ENCODE measurements around the gene ITK. TPM values are rescaled to one million over a fixed set of nuclear protein-coding genes. Genes with fewer than 3 reads are reported as not detected.

Gene ITK
- total RNA-seq (14.0 TPM), polyA plus RNA-seq (ENCODE audit: insufficient read depth, low read depth, low replicate concordance) (0.11 TPM)
- long read RNA-seq, donor 1: 0 reads
- long read RNA-seq, donor 2: 0 reads
- long read RNA-seq, donor 3: 0 reads
- long read RNA-seq, donor 4: 0 reads
- long read RNA-seq, donor 5: 0 reads
- long read RNA-seq, donor 6: 0 reads
- long read RNA-seq, donor 7, full-length matches to known transcripts: 1 of 6 reads
- long read RNA-seq, donor 7, partial matches to known transcripts: 1 of 6 reads
- long read RNA-seq, donor 7, other reads (novel, unspliced or antisense): 4 of 6 reads
- long read RNA-seq, donor 8: 0 reads
- long read RNA-seq, donor 9: 0 reads
- long read RNA-seq, donor 10: 0 reads

DNA sequence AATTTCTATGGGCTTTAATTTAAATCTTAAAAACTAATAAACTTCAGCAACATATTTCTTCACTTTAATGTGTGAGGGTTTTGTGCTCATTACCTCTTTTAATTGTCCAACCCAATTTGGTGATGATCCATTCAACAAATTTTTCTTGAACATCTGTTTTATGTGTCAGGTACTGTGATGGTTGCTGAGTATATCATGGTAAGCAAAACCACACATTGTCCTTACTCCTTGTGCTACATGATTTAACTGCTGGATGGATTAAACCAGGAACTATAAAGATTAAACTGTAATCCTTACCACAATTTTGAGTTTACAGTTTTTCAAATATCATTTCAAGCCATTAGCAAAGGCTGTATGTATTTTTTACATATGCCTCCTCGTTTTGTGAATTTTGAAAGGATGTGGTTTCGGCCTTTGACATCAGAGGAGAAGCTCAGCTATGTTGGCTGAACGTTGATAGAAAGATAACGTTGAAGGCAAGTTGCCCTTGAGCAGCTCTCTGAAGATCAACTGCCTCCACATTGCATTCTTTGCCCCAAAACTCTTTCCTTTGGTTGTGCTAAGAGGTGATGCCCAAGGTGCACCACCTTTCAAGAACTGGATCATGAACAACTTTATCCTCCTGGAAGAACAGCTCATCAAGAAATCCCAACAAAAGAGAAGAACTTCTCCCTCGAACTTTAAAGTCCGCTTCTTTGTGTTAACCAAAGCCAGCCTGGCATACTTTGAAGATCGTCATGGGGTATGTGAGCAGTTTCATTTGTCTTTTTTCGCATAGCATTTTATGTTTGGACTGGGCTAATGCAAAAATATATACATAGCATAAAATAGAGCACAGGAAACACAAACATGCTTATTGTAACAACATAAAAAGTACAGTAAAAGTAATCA is at the start of gene ITK:
Gene ITK (plus strand): TSS at position 467 of the 891 bp plus-strand sequence. CDS start 138 bp downstream, at position 605.
- H3K27ac ChIP-seq (ENCODE audit: low read depth in 2 of 2, low read length in 2 of 2): no peak within 1 kb of the TSS
- H3K27me3 ChIP-seq (ENCODE audit: control insufficient read depth, insufficient read depth, low read length): no peaks in the 10 kb centered on the region
- H3K36me3 ChIP-seq (ENCODE audit: control insufficient read depth in 2 of 3, insufficient read depth in 3 of 3, low read length in 3 of 3): no peaks in the 10 kb centered on the region
- TF ChIP-seq, protein P1, sequence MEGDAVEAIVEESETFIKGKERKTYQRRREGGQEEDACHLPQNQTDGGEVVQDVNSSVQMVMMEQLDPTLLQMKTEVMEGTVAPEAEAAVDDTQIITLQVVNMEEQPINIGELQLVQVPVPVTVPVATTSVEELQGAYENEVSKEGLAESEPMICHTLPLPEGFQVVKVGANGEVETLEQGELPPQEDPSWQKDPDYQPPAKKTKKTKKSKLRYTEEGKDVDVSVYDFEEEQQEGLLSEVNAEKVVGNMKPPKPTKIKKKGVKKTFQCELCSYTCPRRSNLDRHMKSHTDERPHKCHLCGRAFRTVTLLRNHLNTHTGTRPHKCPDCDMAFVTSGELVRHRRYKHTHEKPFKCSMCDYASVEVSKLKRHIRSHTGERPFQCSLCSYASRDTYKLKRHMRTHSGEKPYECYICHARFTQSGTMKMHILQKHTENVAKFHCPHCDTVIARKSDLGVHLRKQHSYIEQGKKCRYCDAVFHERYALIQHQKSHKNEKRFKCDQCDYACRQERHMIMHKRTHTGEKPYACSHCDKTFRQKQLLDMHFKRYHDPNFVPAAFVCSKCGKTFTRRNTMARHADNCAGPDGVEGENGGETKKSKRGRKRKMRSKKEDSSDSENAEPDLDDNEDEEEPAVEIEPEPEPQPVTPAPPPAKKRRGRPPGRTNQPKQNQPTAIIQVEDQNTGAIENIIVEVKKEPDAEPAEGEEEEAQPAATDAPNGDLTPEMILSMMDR (IDR thresholded peaks at IDR 0.05; ENCODE audit: borderline replicate concordance, extremely low read depth, insufficient read depth): no peak
- intact Hi-C loops (cut with DNase I): no loop called here
- no peaks in the 10 kb centered on the region for H3K4me1 ChIP-seq (ENCODE audit: control insufficient read depth in 2 of 3, insufficient read depth in 2 of 3, low read depth in 1 of 3, low read length in 3 of 3)
- FAIRE-seq (no peak), DNase-seq (no peak)
- H3K9me3 ChIP-seq (ENCODE audit: control insufficient read depth in 2 of 3, insufficient read depth in 1 of 3, low read length in 3 of 3): no peaks in the 10 kb centered on the region
- H3K4me3 ChIP-seq (ENCODE audit: low read length in 3 of 3): no peak within 1 kb of the TSS
- H3K9ac ChIP-seq (ENCODE audit: low read length in 3 of 3): no peak within 1 kb of the TSS

DNA sequence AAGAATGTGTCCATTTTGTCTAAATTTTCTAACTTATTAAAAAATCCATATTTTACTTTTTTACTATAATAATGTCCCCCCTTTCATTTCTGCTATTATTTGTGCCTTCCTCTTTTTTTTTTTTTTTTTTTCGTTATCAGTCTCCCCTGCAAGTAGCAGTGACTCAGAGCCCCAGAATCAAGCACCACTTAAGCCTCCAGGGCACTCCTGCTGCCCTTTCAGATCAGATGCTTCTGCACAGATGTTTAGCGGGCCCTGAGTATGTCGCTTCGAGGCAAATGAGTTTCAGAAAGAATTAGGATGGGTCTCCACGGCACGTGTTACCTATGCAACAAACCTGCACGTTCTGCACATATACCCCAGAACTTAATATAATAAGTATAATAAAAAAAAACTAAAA is 49.7 kb upstream of the ITK start:
- Histone ChIP-seq H3K27ac (ENCODE audit: low read depth in 2 of 2, low read length in 2 of 2) (no peak overlapping the region), H3K9ac (ENCODE audit: low read length in 3 of 3) (no peak overlapping the region), H3K9me3 (ENCODE audit: control insufficient read depth in 2 of 3, insufficient read depth in 1 of 3, low read length in 3 of 3) (no peaks in the 10 kb centered on the region), H3K4me1 (ENCODE audit: control insufficient read depth in 2 of 3, insufficient read depth in 2 of 3, low read depth in 1 of 3, low read length in 3 of 3) (peaks cover 0 to 3% (median 0%) of the 10 kb centered on the region in 3 donors), H3K36me3 (ENCODE audit: control insufficient read depth in 2 of 3, insufficient read depth in 3 of 3, low read length in 3 of 3) (no peaks in the 10 kb centered on the region), H3K4me3 (ENCODE audit: low read length in 3 of 3) (no peak overlapping the region), H3K27me3 (ENCODE audit: control insufficient read depth, insufficient read depth, low read length) (no peaks in the 10 kb centered on the region)
- DNase-seq: no peak
- FAIRE-seq: no peak
- TF ChIP-seq, protein P1 (IDR thresholded peaks at IDR 0.05; ENCODE audit: borderline replicate concordance, extremely low read depth, insufficient read depth): no peak
- intact Hi-C loops (cut with DNase I): no loop called here

DNA sequence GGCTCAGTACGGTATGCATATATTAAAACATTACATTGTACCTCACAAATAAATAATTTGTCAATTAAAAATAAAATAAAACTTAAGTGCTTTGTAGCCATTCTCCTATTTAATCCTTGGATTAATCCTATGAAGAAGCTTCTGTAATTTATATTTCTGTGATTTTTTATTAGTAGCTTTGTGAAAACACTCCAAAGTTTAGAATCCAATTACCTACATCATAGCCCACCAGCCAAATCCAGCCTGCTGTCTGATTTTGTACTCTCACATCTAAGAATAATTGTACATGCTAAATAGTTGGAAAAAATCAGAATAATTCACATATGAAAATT is 48.4 kb upstream of the ITK start:
- Histone ChIP-seq H3K4me1 (ENCODE audit: control insufficient read depth in 2 of 3, insufficient read depth in 2 of 3, low read depth in 1 of 3, low read length in 3 of 3) (peaks cover 0 to 3% (median 0%) of the 10 kb centered on the region in 3 donors), H3K4me3 (ENCODE audit: low read length in 3 of 3) (no peak overlapping the region), H3K9ac (ENCODE audit: low read length in 3 of 3) (no peak overlapping the region), H3K27ac (ENCODE audit: low read depth in 2 of 2, low read length in 2 of 2) (no peak overlapping the region), H3K36me3 (ENCODE audit: control insufficient read depth in 2 of 3, insufficient read depth in 3 of 3, low read length in 3 of 3) (no peaks in the 10 kb centered on the region), H3K27me3 (ENCODE audit: control insufficient read depth, insufficient read depth, low read length) (no peaks in the 10 kb centered on the region), H3K9me3 (ENCODE audit: control insufficient read depth in 2 of 3, insufficient read depth in 1 of 3, low read length in 3 of 3) (no peaks in the 10 kb centered on the region)
- FAIRE-seq (no peak), DNase-seq (no peak)
- intact Hi-C loops (cut with DNase I): no loop called here
- TF ChIP-seq, protein P1 (IDR thresholded peaks at IDR 0.05; ENCODE audit: borderline replicate concordance, extremely low read depth, insufficient read depth): no peak
